HL-60 (cell line): ENCODE data around the gene SPDYE6.

Source experiments
- GABPA ChIP-seq: IDR thresholded peaks from 2 replicates; pipeline ENCODE4 v1.6.1; 2012; ENCODE audit warnings: low read depth
- POLR2AphosphoS5 ChIP-seq: IDR thresholded peaks from 2 replicates; pipeline ENCODE4 v1.6.1; 2012; ENCODE audit warnings: low read depth
- SPI1 ChIP-seq: IDR thresholded peaks from 2 replicates; pipeline ENCODE4 v1.6.1; 2012; ENCODE audit warnings: low read depth, mild to moderate bottlenecking, borderline replicate concordance
- TF ChIP-seq, protein P1 (sequence below): IDR thresholded peaks from one replicate; pipeline ENCODE4 v1.5.1; 2011; ENCODE audit warnings: low read length, control low read depth, inconsistent platforms; ENCODE audit not compliant: insufficient read depth
- TF ChIP-seq, protein P2 (sequence below): IDR thresholded peaks from 2 replicates; pipeline ENCODE4 v1.6.1; 2012; ENCODE audit warnings: low read depth; ENCODE audit not compliant: insufficient replicate concordance

DNA sequence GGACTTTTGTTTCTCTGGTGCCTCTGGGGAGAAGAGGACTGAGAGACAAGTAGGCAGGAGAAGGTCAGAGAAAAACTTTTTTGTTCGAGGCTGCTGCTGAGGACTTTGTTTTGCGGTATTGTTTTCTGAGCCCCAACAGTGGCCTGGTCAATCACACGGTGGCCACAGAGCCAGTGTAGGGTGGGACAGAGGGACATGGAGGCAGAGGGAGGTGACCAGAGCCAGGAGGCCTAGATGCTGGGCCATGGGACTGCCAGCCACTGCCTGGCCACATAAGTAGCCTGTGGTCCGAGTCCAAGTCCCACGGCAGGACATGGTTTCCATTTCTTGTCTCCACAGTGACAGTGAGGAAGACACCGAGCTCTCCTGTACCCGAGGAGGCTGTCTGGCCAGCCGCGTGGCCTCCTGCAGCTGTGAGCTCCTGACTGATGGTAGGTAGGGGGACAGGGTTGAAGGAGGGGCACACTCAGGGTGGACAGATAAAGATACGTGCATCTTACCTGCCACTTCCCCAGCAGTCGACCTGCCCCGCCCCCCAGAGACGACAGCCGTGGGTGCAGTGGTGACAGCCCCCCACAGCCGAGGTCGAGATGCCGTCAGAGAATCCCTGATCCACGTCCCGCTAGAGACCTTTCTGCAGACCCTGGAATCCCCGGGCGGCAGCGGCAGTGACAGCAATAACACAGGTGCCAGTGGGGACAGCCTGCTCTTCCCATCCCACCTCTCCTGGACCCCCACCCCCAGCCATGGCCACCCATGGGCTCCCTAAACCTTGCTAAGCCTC is 42.1 kb downstream of the SPDYE6 start:
- no peak for TF ChIP-seq POLR2AphosphoS5
- TF ChIP-seq GABPA, result no peak
- TF ChIP-seq, protein P1, sequence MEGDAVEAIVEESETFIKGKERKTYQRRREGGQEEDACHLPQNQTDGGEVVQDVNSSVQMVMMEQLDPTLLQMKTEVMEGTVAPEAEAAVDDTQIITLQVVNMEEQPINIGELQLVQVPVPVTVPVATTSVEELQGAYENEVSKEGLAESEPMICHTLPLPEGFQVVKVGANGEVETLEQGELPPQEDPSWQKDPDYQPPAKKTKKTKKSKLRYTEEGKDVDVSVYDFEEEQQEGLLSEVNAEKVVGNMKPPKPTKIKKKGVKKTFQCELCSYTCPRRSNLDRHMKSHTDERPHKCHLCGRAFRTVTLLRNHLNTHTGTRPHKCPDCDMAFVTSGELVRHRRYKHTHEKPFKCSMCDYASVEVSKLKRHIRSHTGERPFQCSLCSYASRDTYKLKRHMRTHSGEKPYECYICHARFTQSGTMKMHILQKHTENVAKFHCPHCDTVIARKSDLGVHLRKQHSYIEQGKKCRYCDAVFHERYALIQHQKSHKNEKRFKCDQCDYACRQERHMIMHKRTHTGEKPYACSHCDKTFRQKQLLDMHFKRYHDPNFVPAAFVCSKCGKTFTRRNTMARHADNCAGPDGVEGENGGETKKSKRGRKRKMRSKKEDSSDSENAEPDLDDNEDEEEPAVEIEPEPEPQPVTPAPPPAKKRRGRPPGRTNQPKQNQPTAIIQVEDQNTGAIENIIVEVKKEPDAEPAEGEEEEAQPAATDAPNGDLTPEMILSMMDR, result no peak
- TF ChIP-seq SPI1, result no peak
- TF ChIP-seq, protein P2, sequence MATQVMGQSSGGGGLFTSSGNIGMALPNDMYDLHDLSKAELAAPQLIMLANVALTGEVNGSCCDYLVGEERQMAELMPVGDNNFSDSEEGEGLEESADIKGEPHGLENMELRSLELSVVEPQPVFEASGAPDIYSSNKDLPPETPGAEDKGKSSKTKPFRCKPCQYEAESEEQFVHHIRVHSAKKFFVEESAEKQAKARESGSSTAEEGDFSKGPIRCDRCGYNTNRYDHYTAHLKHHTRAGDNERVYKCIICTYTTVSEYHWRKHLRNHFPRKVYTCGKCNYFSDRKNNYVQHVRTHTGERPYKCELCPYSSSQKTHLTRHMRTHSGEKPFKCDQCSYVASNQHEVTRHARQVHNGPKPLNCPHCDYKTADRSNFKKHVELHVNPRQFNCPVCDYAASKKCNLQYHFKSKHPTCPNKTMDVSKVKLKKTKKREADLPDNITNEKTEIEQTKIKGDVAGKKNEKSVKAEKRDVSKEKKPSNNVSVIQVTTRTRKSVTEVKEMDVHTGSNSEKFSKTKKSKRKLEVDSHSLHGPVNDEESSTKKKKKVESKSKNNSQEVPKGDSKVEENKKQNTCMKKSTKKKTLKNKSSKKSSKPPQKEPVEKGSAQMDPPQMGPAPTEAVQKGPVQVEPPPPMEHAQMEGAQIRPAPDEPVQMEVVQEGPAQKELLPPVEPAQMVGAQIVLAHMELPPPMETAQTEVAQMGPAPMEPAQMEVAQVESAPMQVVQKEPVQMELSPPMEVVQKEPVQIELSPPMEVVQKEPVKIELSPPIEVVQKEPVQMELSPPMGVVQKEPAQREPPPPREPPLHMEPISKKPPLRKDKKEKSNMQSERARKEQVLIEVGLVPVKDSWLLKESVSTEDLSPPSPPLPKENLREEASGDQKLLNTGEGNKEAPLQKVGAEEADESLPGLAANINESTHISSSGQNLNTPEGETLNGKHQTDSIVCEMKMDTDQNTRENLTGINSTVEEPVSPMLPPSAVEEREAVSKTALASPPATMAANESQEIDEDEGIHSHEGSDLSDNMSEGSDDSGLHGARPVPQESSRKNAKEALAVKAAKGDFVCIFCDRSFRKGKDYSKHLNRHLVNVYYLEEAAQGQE, result no peak
